Nephron progenitor cell (in vitro differentiated cells): ENCODE data around the gene LYRM9.
"Not testable (repeated sequence)": the region's sequence is repeated elsewhere in the genome, so short reads cannot be mapped to it uniquely, and the experiment has no call there.

Source experiments
- DNase-seq: peaks from one replicate; pipeline ENCODE4 v3.0.0; 2021
- H3K27ac Mint-ChIP-seq: 2 replicates; pipeline ENCODE4 v1.8.0; 2021; ENCODE audit warnings: mild to moderate bottlenecking, moderate library complexity, mixed read lengths
- H3K27me3 Mint-ChIP-seq: 2 replicates; pipeline ENCODE4 v1.8.0; 2021; ENCODE audit warnings: mild to moderate bottlenecking, low read depth, mixed read lengths; ENCODE audit not compliant: poor library complexity
- H3K36me3 Mint-ChIP-seq: 2 replicates; pipeline ENCODE4 v1.8.0; 2021; ENCODE audit warnings: low read depth, mixed read lengths
- H3K4me1 Mint-ChIP-seq: 2 replicates; pipeline ENCODE4 v1.8.0; 2021; ENCODE audit warnings: mixed read lengths
- H3K4me3 Mint-ChIP-seq: 2 replicates; pipeline ENCODE4 v1.8.0; 2021; ENCODE audit warnings: mild to moderate bottlenecking, moderate library complexity, mixed read lengths
- H3K9me3 Mint-ChIP-seq: 2 replicates; pipeline ENCODE4 v1.8.0; 2021; ENCODE audit warnings: mild to moderate bottlenecking, moderate library complexity, mixed read lengths
- CTCF ChIP-seq: fragments of 200-600 bp; sonication (generic); IDR thresholded peaks from 2 replicates; pipeline ENCODE4 v1.5.0; 2021; ENCODE audit warnings: antibody characterized with exemption

Gene LYRM9

GRCh38 chr17:27912964-27913363 lies 19.8 kb upstream of the LYRM9 start:
- Mint-ChIP-seq H3K36me3 (no peaks in the 10 kb centered on the region), H3K4me3 (no peak overlapping the region), H3K9me3 (no peaks in the 10 kb centered on the region), H3K4me1 (no peaks in the 10 kb centered on the region), H3K27ac (no peak overlapping the region), H3K27me3 (peaks cover 90% of the 10 kb centered on the region)
- TF ChIP-seq CTCF = no peak
- no peak for DNase-seq

GRCh38 chr17:27912299-27912698 lies 19.1 kb upstream of the LYRM9 start:
- H3K27ac Mint-ChIP-seq, H3K4me3 Mint-ChIP-seq, DNase-seq, H3K4me1 Mint-ChIP-seq, H3K9me3 Mint-ChIP-seq, H3K36me3 Mint-ChIP-seq: not testable (repeated sequence)
- peaks cover 87% of the 10 kb centered on the region for H3K27me3 Mint-ChIP-seq

- H3K9me3 Mint-ChIP-seq = peaks cover under 1% of the 10 kb centered on the region
- H3K4me1 Mint-ChIP-seq = no peaks in the 10 kb centered on the region
- no peak for DNase-seq
- H3K36me3 Mint-ChIP-seq = no peaks in the 10 kb centered on the region
- H3K27me3 Mint-ChIP-seq = peaks cover 68% of the 10 kb centered on the region
- TF ChIP-seq CTCF = no peak
- H3K27ac Mint-ChIP-seq = no peak overlapping the region
- H3K4me3 Mint-ChIP-seq = no peak overlapping the region
Measured at GRCh38 chr17:27907976-27908558, 14.9 kb upstream of the LYRM9 start.

GRCh38 chr17:27906623-27907022 lies 13.5 kb upstream of the LYRM9 start:
- no peaks in the 10 kb centered on the region for H3K4me1 Mint-ChIP-seq
- no peak overlapping the region for H3K27ac Mint-ChIP-seq
- DNase-seq = no peak

GRCh38 chr17:27906226-27906580 lies 13.0 kb upstream of the LYRM9 start:
- Mint-ChIP-seq H3K4me3 (no peak overlapping the region), H3K36me3 (no peaks in the 10 kb centered on the region), H3K27me3 (peaks cover 62% of the 10 kb centered on the region), H3K27ac (no peak overlapping the region), H3K9me3 (peaks cover 4% of the 10 kb centered on the region), H3K4me1 (no peaks in the 10 kb centered on the region)
- TF ChIP-seq CTCF = no peak
- no peak for DNase-seq

More at GRCh38 chr17:27906623-27907022, 13.5 kb upstream of the LYRM9 start:
- TF ChIP-seq CTCF = no peak
- Mint-ChIP-seq H3K36me3 (no peaks in the 10 kb centered on the region), H3K9me3 (peaks cover 4% of the 10 kb centered on the region), H3K4me3 (no peak overlapping the region), H3K27me3 (peaks cover 66% of the 10 kb centered on the region)

GRCh38 chr17:27905447-27906225 lies 12.5 kb upstream of the LYRM9 start:
- Mint-ChIP-seq H3K9me3 (peaks cover 4% of the 10 kb centered on the region), H3K36me3 (no peaks in the 10 kb centered on the region), H3K4me3 (no peak overlapping the region), H3K27me3 (peaks cover 57% of the 10 kb centered on the region), H3K4me1 (no peaks in the 10 kb centered on the region), H3K27ac (no peak overlapping the region)
- no peak for DNase-seq
- no peak for TF ChIP-seq CTCF
